A204.1 (cell line): ENCODE data around the gene GAMT.
"Not testable (repeated sequence)": the region's sequence is repeated elsewhere in the genome, so short reads cannot be mapped to it uniquely, and the experiment has no call there.

Experiments used
- FAIRE-seq: peaks from 2 replicates; lab custom pipeline; 2012; peaks lifted over from hg19 to GRCh38; lab: Jason Lieb, UNC

The GAMT gene

GRCh38 chr19:1433119-1434039, 32.0 kb upstream of the GAMT start:
- FAIRE-seq, result no peak

- FAIRE-seq, result no peak
Measured at GRCh38 chr19:1432507-1432887, 31.2 kb upstream of the GAMT start.

- no peak for FAIRE-seq
Measured at GRCh38 chr19:1431759-1432506, 30.6 kb upstream of the GAMT start.

- FAIRE-seq, result no peak
Measured at GRCh38 chr19:1430246-1430645, 28.9 kb upstream of the GAMT start.

- no peak for FAIRE-seq
Measured at GRCh38 chr19:1429750-1430149, 28.4 kb upstream of the GAMT start.

- no peak for FAIRE-seq
Measured at GRCh38 chr19:1428738-1429391, 27.5 kb upstream of the GAMT start.

- FAIRE-seq, result no peak
Measured at GRCh38 chr19:1427221-1427920, 26.0 kb upstream of the GAMT start.

GRCh38 chr19:1426736-1427135, 25.4 kb upstream of the GAMT start:
- FAIRE-seq, result no peak

- no peak for FAIRE-seq
Measured at GRCh38 chr19:1425902-1426301, 24.6 kb upstream of the GAMT start.

GRCh38 chr19:1425102-1425837, 23.9 kb upstream of the GAMT start:
- FAIRE-seq, result no peak

- FAIRE-seq, result no peak
Measured at GRCh38 chr19:1424192-1424955, 23.0 kb upstream of the GAMT start.

GRCh38 chr19:1423436-1424191, 22.3 kb upstream of the GAMT start:
- FAIRE-seq, result no peak

GRCh38 chr19:1422943-1423342, 21.6 kb upstream of the GAMT start:
- FAIRE-seq, result no peak

GRCh38 chr19:1422360-1422759, 21.0 kb upstream of the GAMT start:
- no peak for FAIRE-seq

GRCh38 chr19:1421958-1422305, 20.6 kb upstream of the GAMT start:
- FAIRE-seq, result no peak

GRCh38 chr19:1421218-1421957, 20.0 kb upstream of the GAMT start:
- no peak for FAIRE-seq

- FAIRE-seq, result no peak
Measured at GRCh38 chr19:1420590-1420989, 19.2 kb upstream of the GAMT start.

- not testable (repeated sequence) for FAIRE-seq
Measured at GRCh38 chr19:1420085-1420484, 18.7 kb upstream of the GAMT start.

GRCh38 chr19:1418951-1419738, 17.8 kb upstream of the GAMT start:
- FAIRE-seq, result no peak
